Measurements from ENCODE around the gene XYLT1. TPM values are rescaled to one million over a fixed set of nuclear protein-coding genes. Genes with fewer than 3 reads are reported as not detected.

Gene XYLT1
- polyA plus RNA-seq, 1 donor = 9.9 TPM

DNA sequence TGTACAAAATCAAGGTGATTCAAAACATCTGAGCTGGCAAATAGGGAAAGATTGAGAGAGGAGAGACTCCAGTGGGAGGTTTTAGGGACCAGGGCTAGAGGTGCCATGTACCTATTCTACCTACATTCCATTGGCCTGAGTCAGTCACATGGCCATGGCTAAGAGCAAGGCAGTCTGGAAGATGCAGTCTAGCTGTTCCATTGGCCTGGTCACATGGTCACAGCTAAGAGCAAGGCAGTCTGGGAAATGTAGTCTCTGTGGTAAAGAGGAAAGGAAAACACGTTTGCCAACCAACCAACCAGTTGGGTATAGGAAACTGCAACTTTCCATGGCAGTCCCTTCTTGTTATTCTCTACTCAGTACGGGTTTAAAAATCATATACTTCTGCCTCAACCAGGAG is 369.1 kb downstream of the XYLT1 start:
- Histone ChIP-seq H3K4me3 (ENCODE audit: low read length) (no peak overlapping the region), H3K27me3 (ENCODE audit: control insufficient read depth, insufficient read depth, low read length) (no peaks in the 10 kb centered on the region), H3K9me3 (ENCODE audit: control insufficient read depth, low read depth, low read length) (no peaks in the 10 kb centered on the region), H3K27ac (ENCODE audit: low read length) (no peak overlapping the region), H3K36me3 (ENCODE audit: control insufficient read depth, insufficient read depth, low read length) (no peaks in the 10 kb centered on the region), H3K4me1 (ENCODE audit: control insufficient read depth, insufficient read depth, low read length) (no peaks in the 10 kb centered on the region)
- no peak for DNase-seq
- WGBS (ENCODE audit: insufficient coverage, low lambda C conversion rate) = no CpG with 5 or more reads among the region's 2 CpGs

DNA sequence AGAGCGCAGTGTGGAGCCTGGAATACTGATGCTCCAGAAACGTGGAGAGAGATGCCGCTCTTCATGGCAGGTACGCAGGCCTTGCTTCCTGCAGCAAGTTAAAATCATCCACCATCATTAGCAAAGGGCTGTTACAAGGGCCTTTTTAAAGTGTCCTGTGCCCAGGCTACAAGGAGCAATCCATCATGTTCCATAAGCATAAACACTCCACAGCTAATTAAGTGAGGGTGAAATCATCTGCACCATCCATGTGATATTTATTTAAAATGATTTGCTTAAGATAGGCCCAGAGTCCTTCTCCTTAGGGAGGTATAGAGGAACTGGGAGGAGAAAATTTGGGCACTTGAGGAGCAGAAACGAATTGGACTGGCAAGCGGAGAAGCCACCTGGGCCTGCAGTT is 372.1 kb downstream of the XYLT1 start:
- H3K27ac ChIP-seq (ENCODE audit: low read length) = no peak overlapping the region
- no peaks in the 10 kb centered on the region for H3K4me1 ChIP-seq (ENCODE audit: control insufficient read depth, insufficient read depth, low read length)
- H3K36me3 ChIP-seq (ENCODE audit: control insufficient read depth, insufficient read depth, low read length) = no peaks in the 10 kb centered on the region
- 92% methylated on average over 2 of the region's 6 CpGs for WGBS (ENCODE audit: insufficient coverage, low lambda C conversion rate)
- H3K9me3 ChIP-seq (ENCODE audit: control insufficient read depth, low read depth, low read length) = no peaks in the 10 kb centered on the region
- DNase-seq = no peak
- H3K4me3 ChIP-seq (ENCODE audit: low read length) = no peak overlapping the region
- no peaks in the 10 kb centered on the region for H3K27me3 ChIP-seq (ENCODE audit: control insufficient read depth, insufficient read depth, low read length)

DNA sequence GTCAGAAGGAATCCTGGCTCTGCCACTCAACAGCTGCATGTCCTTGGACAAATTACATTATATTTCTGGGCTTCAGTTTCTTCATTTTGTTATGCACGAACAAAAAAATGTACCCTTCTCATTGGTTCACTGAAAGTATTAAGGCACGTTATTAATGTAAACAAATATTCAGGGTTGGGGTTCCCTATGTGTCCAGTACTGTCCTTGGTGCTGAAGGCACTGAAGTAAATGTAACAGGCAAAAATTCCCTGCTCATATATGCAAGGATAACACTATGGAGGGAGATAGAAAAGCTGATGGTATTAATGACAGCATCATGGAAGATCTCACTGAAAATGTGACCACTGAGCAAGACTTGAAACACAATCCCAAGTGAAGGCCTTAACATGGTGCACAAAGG is 386.6 kb downstream of the XYLT1 start:
- H3K9me3 ChIP-seq (ENCODE audit: control insufficient read depth, low read depth, low read length) = no peaks in the 10 kb centered on the region
- H3K27me3 ChIP-seq (ENCODE audit: control insufficient read depth, insufficient read depth, low read length) = no peaks in the 10 kb centered on the region
- H3K4me3 ChIP-seq (ENCODE audit: low read length) = no peak overlapping the region
- H3K36me3 ChIP-seq (ENCODE audit: control insufficient read depth, insufficient read depth, low read length) = no peaks in the 10 kb centered on the region
- H3K4me1 ChIP-seq (ENCODE audit: control insufficient read depth, insufficient read depth, low read length) = no peaks in the 10 kb centered on the region
- H3K27ac ChIP-seq (ENCODE audit: low read length) = no peak overlapping the region
- DNase-seq = no peak
- WGBS (ENCODE audit: insufficient coverage, low lambda C conversion rate) = 20% methylated on average over 1 of the region's 2 CpGs

- Histone ChIP-seq H3K27me3 (ENCODE audit: control insufficient read depth, insufficient read depth, low read length) (no peaks in the 10 kb centered on the region), H3K4me3 (ENCODE audit: low read length) (no peak overlapping the region), H3K9me3 (ENCODE audit: control insufficient read depth, low read depth, low read length) (no peaks in the 10 kb centered on the region), H3K4me1 (ENCODE audit: control insufficient read depth, insufficient read depth, low read length) (no peaks in the 10 kb centered on the region), H3K27ac (ENCODE audit: low read length) (no peak overlapping the region), H3K36me3 (ENCODE audit: control insufficient read depth, insufficient read depth, low read length) (no peaks in the 10 kb centered on the region)
- no CpG with 5 or more reads among the region's 1 CpG for WGBS (ENCODE audit: insufficient coverage, low lambda C conversion rate)
- DNase-seq = no peak
Observed at GRCh38 chr16:17083628-17084027, 387.1 kb downstream of the XYLT1 start.

DNA sequence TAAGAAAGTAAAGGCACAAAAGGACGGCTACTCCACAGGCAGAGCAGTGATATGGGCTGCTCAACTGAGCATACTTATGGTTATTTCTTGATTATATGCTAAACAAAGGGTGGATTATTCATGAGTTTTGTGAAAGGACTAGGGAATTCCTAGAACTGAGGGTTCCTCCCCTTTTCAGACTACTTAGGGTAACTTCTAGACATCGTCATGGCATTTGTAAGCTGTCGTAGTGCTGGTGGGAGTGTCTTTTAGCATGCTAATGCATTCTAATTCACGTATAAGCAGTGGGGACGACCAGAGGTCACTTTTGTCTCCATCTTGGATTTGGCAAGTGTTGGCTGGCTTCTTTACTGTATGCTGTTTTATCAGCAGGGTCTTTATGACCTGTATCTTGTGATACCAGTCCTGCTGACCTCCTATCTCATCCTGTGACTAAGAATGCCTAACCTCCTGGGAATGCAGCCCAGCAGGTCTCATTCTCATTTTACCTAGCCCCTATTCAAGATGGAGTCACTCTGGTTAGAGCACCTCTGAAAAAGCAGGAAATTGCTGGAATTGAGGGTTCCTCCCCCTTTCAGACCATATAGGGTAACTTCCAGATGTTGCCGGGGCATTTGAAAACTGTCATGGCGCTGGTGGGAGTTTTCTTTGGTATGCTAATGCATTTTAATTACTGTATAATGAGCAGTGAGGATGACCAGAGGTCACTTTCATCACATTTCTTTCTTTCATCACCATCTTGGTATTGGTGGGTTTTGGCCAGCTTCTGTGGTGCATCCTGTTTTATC is 388.5 kb downstream of the XYLT1 start:
- H3K4me3 ChIP-seq (ENCODE audit: low read length) = no peak overlapping the region
- no peak overlapping the region for H3K27ac ChIP-seq (ENCODE audit: low read length)
- no peaks in the 10 kb centered on the region for H3K9me3 ChIP-seq (ENCODE audit: control insufficient read depth, low read depth, low read length)
- no peaks in the 10 kb centered on the region for H3K36me3 ChIP-seq (ENCODE audit: control insufficient read depth, insufficient read depth, low read length)
- no peak for DNase-seq
- no peaks in the 10 kb centered on the region for H3K27me3 ChIP-seq (ENCODE audit: control insufficient read depth, insufficient read depth, low read length)
- no peaks in the 10 kb centered on the region for H3K4me1 ChIP-seq (ENCODE audit: control insufficient read depth, insufficient read depth, low read length)
- WGBS (ENCODE audit: insufficient coverage, low lambda C conversion rate) = no CpG with 5 or more reads among the region's 7 CpGs

- Histone ChIP-seq H3K9me3 (ENCODE audit: control insufficient read depth, low read depth, low read length) (no peaks in the 10 kb centered on the region), H3K4me1 (ENCODE audit: control insufficient read depth, insufficient read depth, low read length) (no peaks in the 10 kb centered on the region), H3K27me3 (ENCODE audit: control insufficient read depth, insufficient read depth, low read length) (no peaks in the 10 kb centered on the region), H3K27ac (ENCODE audit: low read length) (no peak overlapping the region), H3K4me3 (ENCODE audit: low read length) (no peak overlapping the region), H3K36me3 (ENCODE audit: control insufficient read depth, insufficient read depth, low read length) (no peaks in the 10 kb centered on the region)
- WGBS (ENCODE audit: insufficient coverage, low lambda C conversion rate) = no CpG with 5 or more reads among the region's 1 CpG
- DNase-seq = no peak
Observed at GRCh38 chr16:17080105-17080504, 390.7 kb downstream of the XYLT1 start.

DNA sequence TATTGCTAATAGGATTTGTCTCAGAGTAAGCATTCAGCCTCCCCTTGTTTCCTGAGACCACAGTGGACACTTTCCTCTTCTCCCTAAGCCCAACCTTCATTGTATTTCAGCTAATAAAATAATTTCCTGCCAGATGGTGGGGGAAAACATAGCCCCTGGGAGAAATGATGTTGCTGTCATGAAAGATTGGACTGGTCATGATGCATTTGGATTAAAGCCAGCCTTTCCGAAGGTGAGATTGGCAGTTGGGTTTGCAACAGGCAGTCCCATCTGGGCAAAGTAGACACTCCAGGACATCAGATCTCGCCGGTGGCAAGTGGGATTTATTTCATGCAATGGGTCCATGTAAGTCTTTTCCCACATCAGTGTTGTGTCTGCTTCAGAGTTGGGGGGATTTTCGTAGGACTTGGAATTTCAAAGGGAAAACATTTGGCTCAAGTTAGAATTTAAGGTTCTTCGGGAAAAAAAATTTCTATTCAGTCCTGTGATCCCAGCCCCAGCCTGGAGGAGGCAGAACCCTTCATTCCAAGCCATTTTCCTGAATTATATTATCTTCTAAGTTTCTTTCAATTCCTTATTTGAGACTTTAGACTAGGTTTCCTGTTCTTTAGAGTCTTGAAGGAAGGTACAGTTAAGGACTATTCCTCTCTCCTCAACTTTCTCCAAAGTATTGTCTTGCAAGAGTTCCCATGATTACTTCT is 391.7 kb downstream of the XYLT1 start:
- no peak for DNase-seq
- Histone ChIP-seq H3K27me3 (ENCODE audit: control insufficient read depth, insufficient read depth, low read length) (no peaks in the 10 kb centered on the region), H3K4me1 (ENCODE audit: control insufficient read depth, insufficient read depth, low read length) (no peaks in the 10 kb centered on the region), H3K9me3 (ENCODE audit: control insufficient read depth, low read depth, low read length) (no peaks in the 10 kb centered on the region), H3K4me3 (ENCODE audit: low read length) (no peak overlapping the region), H3K27ac (ENCODE audit: low read length) (no peak overlapping the region), H3K36me3 (ENCODE audit: control insufficient read depth, insufficient read depth, low read length) (no peaks in the 10 kb centered on the region)
- WGBS (ENCODE audit: insufficient coverage, low lambda C conversion rate) = no CpG with 5 or more reads among the region's 5 CpGs

- H3K36me3 ChIP-seq (ENCODE audit: control insufficient read depth, insufficient read depth, low read length) = no peaks in the 10 kb centered on the region
- H3K27ac ChIP-seq (ENCODE audit: low read length) = no peak overlapping the region
- no peaks in the 10 kb centered on the region for H3K4me1 ChIP-seq (ENCODE audit: control insufficient read depth, insufficient read depth, low read length)
- no peak for DNase-seq
- H3K27me3 ChIP-seq (ENCODE audit: control insufficient read depth, insufficient read depth, low read length) = no peaks in the 10 kb centered on the region
- no peak overlapping the region for H3K4me3 ChIP-seq (ENCODE audit: low read length)
- 93% methylated on average over 3 of the region's 5 CpGs for WGBS (ENCODE audit: insufficient coverage, low lambda C conversion rate)
- no peaks in the 10 kb centered on the region for H3K9me3 ChIP-seq (ENCODE audit: control insufficient read depth, low read depth, low read length)
Observed at GRCh38 chr16:17076818-17077498, 393.8 kb downstream of the XYLT1 start.

GRCh38 chr16:17076092-17076754 is 394.5 kb downstream of the XYLT1 start:
- H3K27me3 ChIP-seq (ENCODE audit: control insufficient read depth, insufficient read depth, low read length) = no peaks in the 10 kb centered on the region
- H3K27ac ChIP-seq (ENCODE audit: low read length) = no peak overlapping the region
- H3K4me1 ChIP-seq (ENCODE audit: control insufficient read depth, insufficient read depth, low read length) = no peaks in the 10 kb centered on the region
- WGBS (ENCODE audit: insufficient coverage, low lambda C conversion rate) = 94% methylated on average over 2 of the region's 9 CpGs
- H3K9me3 ChIP-seq (ENCODE audit: control insufficient read depth, low read depth, low read length) = no peaks in the 10 kb centered on the region
- no peak overlapping the region for H3K4me3 ChIP-seq (ENCODE audit: low read length)
- DNase-seq = no peak
- H3K36me3 ChIP-seq (ENCODE audit: control insufficient read depth, insufficient read depth, low read length) = no peaks in the 10 kb centered on the region

DNA sequence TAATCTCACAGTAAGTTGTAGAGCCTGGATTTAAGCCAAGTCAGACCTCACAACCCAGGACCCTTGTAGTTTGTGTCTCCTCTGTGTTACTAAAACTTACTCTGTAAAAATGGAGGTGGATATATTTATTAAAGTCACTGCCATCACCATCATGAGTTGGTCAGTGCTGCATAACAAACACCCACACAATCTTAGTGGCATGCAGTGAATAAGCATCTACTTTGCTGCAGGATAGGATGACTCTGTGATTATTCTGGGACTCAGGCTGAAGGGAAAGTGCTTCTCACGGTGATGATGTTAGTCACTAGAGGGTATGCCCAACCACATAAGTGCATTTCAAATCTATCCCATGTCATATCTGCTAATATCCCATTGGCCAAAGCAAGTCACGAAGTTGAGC is 398.7 kb downstream of the XYLT1 start:
- no peaks in the 10 kb centered on the region for H3K36me3 ChIP-seq (ENCODE audit: control insufficient read depth, insufficient read depth, low read length)
- DNase-seq = no peak
- H3K4me1 ChIP-seq (ENCODE audit: control insufficient read depth, insufficient read depth, low read length) = peaks cover 5% of the 10 kb centered on the region
- no peak overlapping the region for H3K4me3 ChIP-seq (ENCODE audit: low read length)
- no peaks in the 10 kb centered on the region for H3K27me3 ChIP-seq (ENCODE audit: control insufficient read depth, insufficient read depth, low read length)
- H3K27ac ChIP-seq (ENCODE audit: low read length) = no peak overlapping the region
- no peaks in the 10 kb centered on the region for H3K9me3 ChIP-seq (ENCODE audit: control insufficient read depth, low read depth, low read length)
- 100% methylated on average over 1 of the region's 2 CpGs for WGBS (ENCODE audit: insufficient coverage, low lambda C conversion rate)
